Measurements from ENCODE around the gene RAD51D.

Gene RAD51D

GRCh38 chr17:35095741-35096140 is 23.9 kb downstream of the RAD51D start:
- TF ChIP-seq CEBPB (IDR thresholded peaks at IDR 0.05) (no peak), YY1 (IDR thresholded peaks at IDR 0.05; ENCODE audit: low read depth) (no peak), RAD21 (IDR thresholded peaks at IDR 0.05; ENCODE audit: low read depth) (no peak)

- TF ChIP-seq RAD21 (IDR thresholded peaks at IDR 0.05; ENCODE audit: low read depth), result no peak
- TF ChIP-seq TAF1 (IDR thresholded peaks at IDR 0.05; ENCODE audit: low read depth), result no peak
- no peak for TF ChIP-seq TEAD4 (IDR thresholded peaks at IDR 0.05)
- no peak for TF ChIP-seq ZBTB7A (IDR thresholded peaks at IDR 0.05; ENCODE audit: low read depth)
- no peak for TF ChIP-seq NFIC (IDR thresholded peaks at IDR 0.05)
- TF ChIP-seq USF1 (IDR thresholded peaks at IDR 0.05), result no peak
- no peak for TF ChIP-seq YY1 (IDR thresholded peaks at IDR 0.05; ENCODE audit: low read depth)
- TF ChIP-seq CEBPB (IDR thresholded peaks at IDR 0.05), result no peak
- TF ChIP-seq FOXM1 (IDR thresholded peaks at IDR 0.05; ENCODE audit: borderline replicate concordance, low read depth), result no peak
- no peak for TF ChIP-seq CREB1 (IDR thresholded peaks at IDR 0.05; ENCODE audit: low read depth)
- no peak for TF ChIP-seq EGR1 (IDR thresholded peaks at IDR 0.05)
These were observed 24.8 kb downstream of the RAD51D start for GRCh38 chr17:35094902-35095301.

- TF ChIP-seq EGR1 (IDR thresholded peaks at IDR 0.05) (no peak), TCF12 (IDR thresholded peaks at IDR 0.05; ENCODE audit: low read depth) (no peak), CREB1 (IDR thresholded peaks at IDR 0.05; ENCODE audit: low read depth) (no peak), USF1 (IDR thresholded peaks at IDR 0.05) (no peak), CEBPB (IDR thresholded peaks at IDR 0.05) (no peak), YY1 (IDR thresholded peaks at IDR 0.05; ENCODE audit: low read depth) (no peak), TAF1 (IDR thresholded peaks at IDR 0.05; ENCODE audit: low read depth) (no peak), REST (IDR thresholded peaks at IDR 0.05; ENCODE audit: low read depth) (no peak), NFIC (IDR thresholded peaks at IDR 0.05) (no peak), MAX (IDR thresholded peaks at IDR 0.05) (no peak), EP300 (IDR thresholded peaks at IDR 0.05; ENCODE audit: borderline replicate concordance) (no peak), TEAD4 (IDR thresholded peaks at IDR 0.05) (no peak), ZBTB7A (IDR thresholded peaks at IDR 0.05; ENCODE audit: low read depth) (no peak), RAD21 (IDR thresholded peaks at IDR 0.05; ENCODE audit: low read depth) (no peak), FOXM1 (IDR thresholded peaks at IDR 0.05; ENCODE audit: borderline replicate concordance, low read depth) (no peak)
These were observed 29.9 kb downstream of the RAD51D start for GRCh38 chr17:35089586-35090296.

GRCh38 chr17:35088881-35089585 is 30.6 kb downstream of the RAD51D start:
- no peak for TF ChIP-seq REST (IDR thresholded peaks at IDR 0.05; ENCODE audit: low read depth)
- TF ChIP-seq FOXM1 (IDR thresholded peaks at IDR 0.05; ENCODE audit: borderline replicate concordance, low read depth), result no peak
- no peak for TF ChIP-seq EP300 (IDR thresholded peaks at IDR 0.05; ENCODE audit: borderline replicate concordance)
- no peak for TF ChIP-seq EGR1 (IDR thresholded peaks at IDR 0.05)
- peak; percentile 53; the same call in 1 of the 2 replicates for TF ChIP-seq RAD21 (IDR thresholded peaks at IDR 0.05; ENCODE audit: low read depth)
- peak; percentile 34; the same call in 1 of the 2 replicates for TF ChIP-seq MAX (IDR thresholded peaks at IDR 0.05)
- no peak for TF ChIP-seq CREB1 (IDR thresholded peaks at IDR 0.05; ENCODE audit: low read depth)
- 0 out of 2 replicates have a peak, but pooled peaks have one; percentile 35 for TF ChIP-seq YY1 (IDR thresholded peaks at IDR 0.05; ENCODE audit: low read depth)

GRCh38 chr17:35088356-35088880 is 31.2 kb downstream of the RAD51D start:
- 0 out of 2 replicates have a peak, but pooled peaks have one; percentile 21 for TF ChIP-seq TAF1 (IDR thresholded peaks at IDR 0.05; ENCODE audit: low read depth)
- no peak for TF ChIP-seq MAX (IDR thresholded peaks at IDR 0.05)
- TF ChIP-seq TEAD4 (IDR thresholded peaks at IDR 0.05), result 0 out of 2 replicates have a peak, but pooled peaks have one; percentile 9
- no peak for TF ChIP-seq RAD21 (IDR thresholded peaks at IDR 0.05; ENCODE audit: low read depth)
- TF ChIP-seq NFIC (IDR thresholded peaks at IDR 0.05), result no peak

Data from Ishikawa (cell line).